ENCODE results near the gene WDR49.

WDR49 gene

DNA sequence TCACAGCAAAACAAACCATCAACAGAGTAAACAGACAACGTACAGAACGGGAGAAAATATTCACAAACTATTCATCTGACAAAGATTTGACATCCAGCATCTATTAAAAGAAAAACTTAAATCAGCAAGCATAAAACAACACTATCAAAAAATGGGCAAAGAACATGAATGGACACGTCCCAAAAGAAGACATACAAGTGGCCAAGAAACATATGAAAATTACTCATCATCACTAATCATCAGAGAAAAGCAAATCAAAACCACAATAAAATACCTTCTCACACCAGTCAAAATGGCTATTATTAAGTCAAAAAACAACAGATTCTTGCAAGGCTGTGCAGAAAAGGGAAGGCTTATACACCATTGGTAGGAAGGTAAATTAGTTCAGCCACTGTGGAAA lies 166.2 kb downstream of the WDR49 start:
- no peak for DNase-seq (ENCODE audit: low spot score)

DNA sequence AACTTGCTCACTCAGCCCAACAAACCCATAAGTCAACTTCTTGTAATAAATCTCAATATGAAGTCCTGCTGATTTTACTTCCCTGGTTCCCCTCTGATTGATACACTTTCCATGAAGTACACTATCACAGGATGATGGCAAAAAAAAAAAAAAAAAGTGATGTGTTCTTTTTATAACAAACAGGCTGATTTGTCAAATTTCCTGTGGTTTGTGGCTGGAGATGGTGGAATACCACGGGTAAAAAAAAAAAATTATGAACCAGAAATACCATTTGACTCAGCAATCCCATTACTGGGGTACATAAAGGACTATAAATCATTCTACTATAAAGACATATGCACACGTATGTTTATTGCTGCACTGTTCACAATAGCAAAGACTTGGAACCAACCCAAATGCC lies 169.2 kb downstream of the WDR49 start:
- DNase-seq (ENCODE audit: low spot score), result no peak

DNA sequence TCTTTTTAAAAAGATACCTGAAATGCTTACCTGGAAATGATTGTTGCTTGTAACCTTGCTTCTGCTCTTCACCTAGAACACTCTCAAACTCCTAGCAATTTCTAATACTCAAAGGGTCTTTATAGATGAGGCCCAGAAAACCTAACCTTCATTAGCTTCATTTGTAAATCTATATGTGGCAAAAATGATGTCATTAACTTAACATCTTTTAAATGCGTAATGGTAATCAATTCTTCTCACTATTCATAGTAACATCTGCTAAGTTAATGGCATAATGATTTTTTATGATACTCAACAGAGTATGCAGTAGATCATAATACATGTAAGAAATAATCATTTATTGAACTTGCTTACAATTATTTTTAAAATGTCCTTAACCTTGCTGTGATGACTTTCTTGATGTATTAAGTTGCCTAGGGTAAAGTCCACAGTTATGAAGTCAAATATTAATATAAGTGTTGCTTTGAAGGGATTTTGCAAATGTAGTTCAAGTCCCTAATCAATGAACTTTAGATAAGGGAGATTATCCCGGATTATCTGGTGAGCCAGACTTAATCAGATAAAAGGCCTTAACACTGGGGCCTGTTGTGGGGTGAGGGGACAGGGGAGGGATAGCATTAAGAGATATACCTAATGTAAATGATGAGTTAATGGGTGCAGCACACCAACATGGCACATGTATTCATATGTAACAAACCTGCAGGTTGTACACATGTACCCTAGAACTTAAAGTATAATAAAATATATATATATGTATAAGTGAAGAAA lies 169.8 kb downstream of the WDR49 start:
- no peak for DNase-seq (ENCODE audit: low spot score)

DNA sequence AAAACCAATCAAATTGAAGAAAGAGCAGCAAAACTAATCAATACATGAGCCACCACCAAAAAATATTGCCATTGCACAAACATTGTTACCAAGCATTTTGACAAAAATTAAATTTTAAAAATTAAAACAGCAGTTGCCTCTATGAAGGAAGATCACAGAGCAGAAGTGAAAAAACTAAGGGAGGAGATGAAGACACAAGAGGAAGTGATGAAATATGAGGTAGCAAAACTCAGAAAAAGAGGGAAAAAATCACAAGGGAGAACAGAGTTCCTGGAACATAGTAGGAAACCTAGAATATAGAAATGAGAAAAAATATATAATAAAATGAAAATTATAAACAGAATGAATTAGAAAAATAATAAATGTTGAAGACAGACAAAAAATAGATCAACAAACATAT lies 172.6 kb downstream of the WDR49 start:
- DNase-seq (ENCODE audit: low spot score), result no peak

DNA sequence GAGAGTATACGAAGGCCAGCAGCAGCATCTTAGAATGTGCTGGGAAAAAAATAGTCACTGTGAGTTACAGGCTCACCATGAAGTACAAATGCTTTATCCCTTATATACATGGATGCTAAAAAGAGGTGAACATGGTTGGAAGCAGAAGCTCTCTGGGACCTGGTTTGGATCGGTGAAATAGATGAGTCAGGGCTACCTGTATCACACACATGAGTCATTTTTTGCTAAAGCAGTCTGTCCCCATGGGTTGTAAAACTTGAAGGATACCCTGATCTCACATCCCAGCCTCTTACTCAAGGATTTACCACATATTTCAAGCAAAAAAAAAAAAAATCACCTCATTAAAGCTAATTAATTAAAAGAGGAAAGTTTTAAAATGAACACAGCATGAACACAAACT lies 173.0 kb downstream of the WDR49 start:
- no peak for DNase-seq (ENCODE audit: low spot score)

DNA sequence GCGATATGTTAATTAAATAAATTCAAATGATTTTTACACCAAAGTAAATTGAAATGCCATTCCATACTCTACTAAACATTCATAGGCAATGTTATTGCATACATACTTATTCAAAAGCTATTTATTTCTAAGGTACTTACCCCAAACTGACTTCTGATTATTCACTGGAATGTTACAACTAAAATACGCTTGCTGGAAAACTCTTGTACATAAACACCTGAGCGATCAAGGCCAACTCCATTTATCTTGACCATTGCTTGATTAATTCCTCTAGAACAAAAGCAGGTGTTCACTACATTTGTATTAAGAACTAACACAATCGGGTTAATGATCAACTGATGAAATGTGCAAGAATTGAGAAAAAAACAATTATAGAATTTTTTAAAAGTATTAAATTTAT lies 179.9 kb downstream of the WDR49 start, which contains the start of gene SERPINI2:
Gene SERPINI2 (minus strand): TSS at position 180 of the 400 bp plus-strand sequence. CDS start 2,208 bp downstream, outside the sequence.
- no peak for DNase-seq (ENCODE audit: low spot score)

DNA sequence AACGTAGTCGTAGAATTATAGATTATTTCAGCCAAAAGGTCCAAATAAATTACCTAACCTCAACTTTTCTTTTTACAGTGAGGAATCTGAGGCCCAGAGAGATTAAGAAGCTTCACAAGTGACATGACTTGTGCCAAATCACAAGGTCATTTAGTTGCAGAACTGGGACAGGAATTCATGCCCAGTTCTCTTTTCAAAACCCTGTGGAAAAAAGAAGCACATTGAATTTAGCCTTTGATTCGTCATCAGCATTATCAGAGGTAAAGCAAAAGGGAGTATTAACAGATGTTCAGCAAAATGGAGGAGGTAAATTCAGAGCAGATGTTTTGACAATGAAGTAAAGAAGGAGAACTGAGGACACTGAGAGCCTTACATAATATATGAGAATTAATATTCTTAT lies 184.4 kb downstream of the WDR49 start:
- no peak for DNase-seq (ENCODE audit: low spot score)

DNA sequence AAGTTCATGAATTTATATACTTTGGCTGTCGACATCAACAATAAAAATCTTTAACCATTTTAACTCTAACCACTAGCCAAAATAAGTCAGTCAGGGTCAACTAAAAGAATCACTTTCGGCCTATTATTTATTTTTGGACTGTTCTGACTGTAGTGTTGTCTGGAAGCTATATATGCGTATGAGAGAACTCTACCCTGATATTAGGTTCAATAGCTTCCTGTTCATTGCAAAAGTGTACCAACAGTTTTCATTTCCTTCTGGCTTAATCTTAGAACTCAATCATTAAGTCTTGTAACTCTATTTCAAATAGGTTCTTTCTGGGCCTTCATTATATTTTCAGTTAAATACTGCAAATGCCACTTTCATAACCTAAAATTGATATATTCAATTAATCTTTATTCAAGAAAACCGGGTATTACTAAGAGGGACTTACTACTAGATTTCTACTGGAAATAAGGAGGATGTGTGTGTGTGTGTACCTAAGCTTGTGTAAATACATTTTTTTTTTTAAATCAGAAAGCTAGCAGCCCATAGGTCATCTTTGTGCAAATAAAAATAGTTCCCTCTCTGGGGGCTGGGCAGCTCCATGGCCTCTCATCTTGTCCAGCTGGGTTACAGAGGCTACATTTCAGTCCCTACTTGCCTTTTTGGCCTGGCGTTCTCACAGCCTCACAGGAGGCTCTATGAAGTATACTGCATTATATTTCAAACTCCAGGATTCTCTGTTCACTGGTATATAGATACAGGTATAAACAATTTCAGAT lies 185.7 kb downstream of the WDR49 start:
- DNase-seq (ENCODE audit: low spot score), result no peak

DNA sequence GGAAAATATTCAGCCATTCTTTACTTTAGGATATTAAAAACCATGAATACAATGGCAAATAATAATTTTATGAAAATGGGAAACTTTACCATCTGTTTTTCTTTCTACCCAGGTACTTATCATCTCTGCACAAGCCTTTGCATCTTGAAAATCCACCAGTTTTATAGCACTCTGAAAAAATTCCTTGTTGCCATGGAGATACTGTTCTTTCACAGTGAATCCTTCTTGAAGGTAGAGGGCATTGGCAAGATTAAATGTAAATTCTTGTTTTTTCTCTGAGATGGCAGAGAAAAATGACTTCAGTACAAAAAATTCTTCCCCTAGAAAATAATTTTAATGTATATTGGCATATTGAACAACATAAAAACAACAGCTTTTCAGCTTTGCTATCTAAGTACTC lies 186.8 kb downstream of the WDR49 start:
- DNase-seq (ENCODE audit: low spot score), result no peak

DNA sequence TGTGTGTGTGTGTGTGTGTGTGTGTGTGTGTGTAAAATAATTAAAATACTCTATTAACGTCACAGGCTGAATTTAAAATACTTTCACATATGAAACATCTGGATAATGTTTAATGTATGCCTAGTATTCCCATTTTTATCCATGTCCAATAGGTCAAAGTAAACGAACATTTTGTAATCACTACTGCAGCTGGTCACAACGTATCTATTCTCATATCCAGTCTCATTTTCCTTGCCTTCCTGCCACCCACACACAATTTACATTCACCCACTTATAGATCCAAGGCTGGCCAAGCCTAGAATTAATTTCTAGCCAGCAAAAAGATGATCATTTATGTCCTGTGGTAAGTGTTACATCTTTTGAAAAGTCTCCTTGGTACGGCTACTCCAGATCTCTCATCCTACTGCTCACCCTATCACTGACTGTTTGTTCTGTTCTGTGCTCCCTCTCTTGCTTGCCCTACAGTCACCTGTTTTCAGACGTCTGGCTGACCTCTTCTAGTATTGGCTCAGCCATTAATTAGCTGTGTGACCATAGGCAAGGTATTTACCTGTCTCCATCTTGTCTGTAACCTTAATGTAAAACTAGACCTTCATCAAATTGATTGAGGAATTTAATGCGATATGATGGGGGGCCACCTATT lies 197.5 kb downstream of the WDR49 start:
- DNase-seq (ENCODE audit: low spot score), result no peak

DNA sequence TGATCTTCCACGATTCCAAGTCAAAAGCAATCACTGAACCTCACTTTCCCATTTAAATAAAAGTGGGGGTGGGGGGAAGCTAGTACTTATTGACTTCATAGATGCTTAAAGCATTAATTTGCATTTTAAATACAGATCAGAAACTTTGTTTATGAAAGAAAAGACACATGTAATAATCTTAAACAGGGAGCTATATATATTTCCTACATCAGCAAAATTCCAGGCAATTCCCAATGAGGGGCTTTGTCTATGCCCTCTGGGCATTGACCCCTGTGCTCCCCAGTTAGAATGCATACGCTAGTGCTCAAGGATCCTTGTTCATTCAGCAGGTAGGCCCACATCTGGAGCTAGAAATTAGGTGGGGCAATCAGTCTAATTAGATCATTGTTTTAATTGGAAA lies 199.9 kb downstream of the WDR49 start:
- no peak for DNase-seq (ENCODE audit: low spot score)

DNA sequence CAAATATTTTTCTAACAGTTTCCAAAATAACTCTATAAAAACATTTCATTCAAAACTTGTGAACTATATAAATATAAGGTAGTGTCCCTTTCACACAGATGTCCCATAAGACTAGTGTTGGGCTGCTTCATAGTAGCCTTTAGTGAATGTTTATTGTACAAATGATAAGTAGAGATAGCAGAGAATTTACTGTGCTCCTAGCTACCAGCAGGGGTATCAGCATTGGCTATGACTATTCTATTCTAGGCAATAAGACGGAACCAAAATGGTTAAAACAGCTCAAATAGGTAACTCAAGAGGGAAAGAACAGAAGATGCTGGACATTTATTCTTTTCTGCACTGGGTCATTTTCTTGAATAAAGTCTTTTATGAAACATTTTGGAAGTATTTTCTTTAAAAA lies 202.5 kb downstream of the WDR49 start:
- DNase-seq (ENCODE audit: low spot score), result no peak

DNA sequence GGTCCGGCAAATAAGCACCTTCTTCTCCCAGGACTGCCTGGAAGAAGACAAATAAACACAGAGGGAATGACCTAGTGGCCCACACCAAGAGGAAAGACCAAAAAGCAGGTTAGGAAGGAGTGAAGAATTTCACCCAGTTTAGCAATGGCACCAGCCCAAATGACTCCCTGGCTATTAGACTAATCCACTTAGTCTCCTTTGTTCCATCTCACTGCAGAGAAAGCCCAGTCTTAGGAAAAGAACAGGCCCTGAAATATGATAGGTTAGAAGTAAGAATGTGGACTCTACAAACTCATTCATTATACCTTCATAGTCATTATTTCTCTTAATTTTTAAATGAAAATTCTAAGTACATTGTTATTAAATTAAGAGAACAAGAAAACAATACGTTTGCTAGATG lies 203.1 kb downstream of the WDR49 start:
- DNase-seq (ENCODE audit: low spot score), result no peak

DNA sequence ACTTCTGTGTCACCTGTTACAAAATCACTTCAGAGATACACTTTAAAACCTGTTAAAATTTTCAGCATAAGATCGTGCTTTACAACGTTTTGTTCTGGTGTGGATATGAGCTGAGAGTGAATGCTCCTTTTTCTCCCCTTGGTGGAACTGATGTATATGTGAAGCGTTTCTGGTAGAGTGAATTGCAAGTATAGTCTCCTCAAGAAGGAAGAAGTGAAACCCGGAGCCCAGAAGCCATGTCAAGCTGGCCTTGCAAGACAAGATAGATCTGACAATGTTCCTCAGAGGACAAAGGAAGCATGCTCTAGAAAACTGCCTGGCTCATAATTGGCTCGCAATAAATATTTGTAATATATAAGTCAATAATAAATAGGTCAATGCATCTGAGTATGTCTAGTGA lies 203.5 kb downstream of the WDR49 start:
- DNase-seq (ENCODE audit: low spot score), result no peak

DNA sequence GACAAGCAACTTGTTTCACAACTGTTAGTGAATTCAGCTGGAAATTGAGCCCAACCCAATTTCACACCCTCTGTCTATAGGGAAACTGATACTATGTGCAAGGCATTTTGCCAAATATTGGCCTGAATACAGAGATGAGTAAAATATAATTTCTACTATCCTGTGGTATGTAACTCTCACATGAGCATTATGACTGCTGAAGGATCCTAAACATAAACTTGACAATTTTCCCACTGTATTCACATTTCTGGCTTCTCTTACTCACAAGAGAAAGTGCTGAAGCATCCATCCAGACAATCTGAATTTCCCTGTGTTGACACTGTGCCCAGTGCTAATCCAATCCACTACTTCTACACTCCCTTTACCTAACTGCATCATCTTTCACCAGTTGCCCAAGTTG lies 208.3 kb downstream of the WDR49 start:
- DNase-seq (ENCODE audit: low spot score), result no peak

DNA sequence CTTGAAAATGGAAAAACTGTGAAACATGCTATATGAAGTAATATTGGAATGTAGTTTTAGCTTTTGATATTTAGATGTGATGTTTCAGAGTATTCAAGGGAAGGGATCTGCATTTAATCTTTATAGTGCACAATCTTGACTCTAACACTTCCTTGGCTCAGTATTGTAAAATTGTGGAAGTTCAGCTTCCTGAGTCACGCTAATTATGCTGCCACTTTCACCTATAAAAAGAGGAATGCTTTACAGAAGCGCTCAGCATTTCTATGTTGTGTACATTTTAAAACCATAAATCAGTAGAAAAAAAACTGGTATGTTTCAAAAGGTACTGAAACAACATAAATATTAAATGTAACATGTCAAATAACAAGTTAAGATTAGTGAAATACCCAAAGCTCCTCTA lies 212.5 kb downstream of the WDR49 start:
- no peak for DNase-seq (ENCODE audit: low spot score)

DNA sequence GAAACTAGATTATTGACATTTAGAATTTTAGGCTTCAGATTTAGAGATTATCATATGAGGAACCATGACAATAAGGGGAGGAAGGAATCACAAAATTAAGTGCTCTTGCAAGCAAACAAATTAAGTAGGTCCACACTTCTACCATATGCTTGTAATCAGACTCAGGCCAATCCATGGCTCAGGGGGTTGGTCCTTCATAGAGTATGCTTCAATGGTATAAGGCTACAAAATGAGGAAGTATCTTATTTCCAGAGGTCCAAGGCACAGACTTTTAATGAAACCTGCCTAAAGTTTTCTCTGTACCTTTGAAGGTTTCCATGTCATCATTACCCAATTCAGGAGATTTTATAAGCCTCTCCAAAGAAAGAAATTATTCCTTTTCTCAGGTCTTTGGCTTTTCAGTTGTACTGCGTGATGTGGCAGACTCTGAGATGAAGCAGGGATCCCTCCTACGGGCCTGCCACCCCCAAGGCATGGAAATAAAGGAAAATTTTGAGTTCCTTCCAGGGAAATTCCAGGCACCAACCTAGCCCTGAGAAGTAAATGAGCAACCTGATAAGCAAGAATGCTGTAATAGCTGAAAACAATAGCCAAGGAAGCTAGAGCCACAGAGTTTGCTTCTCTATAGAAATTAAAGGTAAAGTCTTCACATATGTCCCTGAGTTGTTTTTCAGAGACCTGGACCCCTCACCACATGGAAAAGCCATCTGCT lies 216.2 kb downstream of the WDR49 start:
- DNase-seq (ENCODE audit: low spot score), result no peak
